DOHH2 (cell line): ENCODE measurements around the gene FGF3.

Experiments
- H3F3A ChIP-seq: fragments of 200-600 bp; sonication (generic), shearing (Covaris generic); 2 replicates; pipeline ENCODE4 v1.6.0; 2016; ENCODE audit warnings: antibody characterized with exemption, mild to moderate bottlenecking; ENCODE audit not compliant: control insufficient read depth, insufficient read depth
- H3K27ac ChIP-seq: fragments of 200-600 bp; sonication (generic); 2 replicates; pipeline ENCODE4 v1.5.1; 2014; ENCODE audit warnings: low read depth, mild to moderate bottlenecking, low read length, moderate library complexity
- H3K27me3 ChIP-seq: fragments of 200-600 bp; sonication (generic); 2 replicates; pipeline ENCODE4 v1.6.1; 2014; ENCODE audit warnings: mild to moderate bottlenecking, low read length, mixed read lengths; ENCODE audit not compliant: control insufficient read depth
- H3K36me3 ChIP-seq: fragments of 200-600 bp; sonication (generic); 2 replicates; pipeline ENCODE4 v1.6.1; 2014; ENCODE audit warnings: mild to moderate bottlenecking, low read length, moderate library complexity, mixed read lengths; ENCODE audit not compliant: control insufficient read depth
- H3K4me1 ChIP-seq: fragments of 200-600 bp; sonication (generic); 2 replicates; pipeline ENCODE4 v1.6.1; 2014; ENCODE audit warnings: mild to moderate bottlenecking, low read length, mixed read lengths; ENCODE audit not compliant: control insufficient read depth
- H3K4me2 ChIP-seq: fragments of 200-600 bp; sonication (generic); 2 replicates; pipeline ENCODE4 v1.6.0; 2014; ENCODE audit warnings: mild to moderate bottlenecking, low read length, moderate library complexity
- H3K4me3 ChIP-seq: fragments of 200-600 bp; sonication (generic); 2 replicates; pipeline ENCODE4 v1.5.1; 2014; ENCODE audit warnings: mild to moderate bottlenecking, low read length, mixed read lengths
- H3K79me2 ChIP-seq: fragments of 200-600 bp; sonication (generic); 2 replicates; pipeline ENCODE4 v1.6.1; 2014; ENCODE audit warnings: mild to moderate bottlenecking, low read length, mixed read lengths; ENCODE audit not compliant: control insufficient read depth
- H3K9me2 ChIP-seq: fragments of 200-600 bp; sonication (generic); replicated peaks from 2 replicates; pipeline ENCODE4 v1.6.1; 2014; ENCODE audit warnings: mild to moderate bottlenecking, low read length, mixed read lengths; ENCODE audit not compliant: control insufficient read depth
- H3K9me3 ChIP-seq: fragments of 200-600 bp; sonication (generic); 2 replicates; pipeline ENCODE4 v1.6.1; 2014; ENCODE audit warnings: antibody characterized with exemption, low read length, mixed read lengths; ENCODE audit not compliant: control insufficient read depth, insufficient read depth
- H4K20me1 ChIP-seq: fragments of 200-600 bp; sonication (generic); 2 replicates; pipeline ENCODE4 v1.6.0; 2014; ENCODE audit warnings: low read depth, mild to moderate bottlenecking, antibody characterized with exemption, low read length, moderate library complexity; ENCODE audit not compliant: control insufficient read depth, insufficient read depth
- EZH2phosphoT487 ChIP-seq: fragments of 200-600 bp; sonication (generic); IDR thresholded peaks from 2 replicates; pipeline ENCODE4 v1.6.1; 2017; ENCODE audit warnings: borderline replicate concordance, mild to moderate bottlenecking, antibody characterized with exemption, low read length, moderate library complexity, mixed read lengths
- TF ChIP-seq, protein P1 (sequence below): fragments of 200-600 bp; sonication (generic); IDR thresholded peaks from one replicate; pipeline ENCODE4 v1.5.1; 2014; ENCODE audit warnings: antibody characterized with exemption, mild to moderate bottlenecking, low read depth, low read length; ENCODE audit not compliant: poor library complexity, severe bottlenecking

The FGF3 gene

DNA sequence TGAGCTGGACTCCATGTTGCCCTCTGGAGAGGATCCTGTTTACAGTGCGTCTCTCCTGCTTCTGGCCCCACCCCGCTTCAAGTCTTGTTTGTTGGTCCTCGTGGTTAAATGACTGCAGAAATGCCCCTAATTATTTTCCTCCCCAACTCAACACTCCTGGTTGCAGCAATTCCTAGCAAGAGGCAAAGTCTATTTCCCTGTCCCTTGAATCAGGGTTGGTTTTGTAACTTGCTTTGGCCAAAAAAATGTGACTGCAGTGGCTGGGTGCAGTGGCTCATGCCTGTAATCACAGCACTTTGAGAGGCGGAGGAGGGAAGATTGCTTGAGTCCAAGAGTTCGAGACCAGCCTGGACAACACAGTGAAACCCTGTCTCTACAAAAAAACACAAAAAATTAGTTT is 41.0 kb upstream of the FGF3 start:
- peaks cover 9% of the 10 kb centered on the region for H3K4me1 ChIP-seq
- no peaks in the 10 kb centered on the region for H3K36me3 ChIP-seq
- no peak overlapping the region for H3K27ac ChIP-seq
- no peaks in the 10 kb centered on the region for H3K9me3 ChIP-seq
- H3K9me2 ChIP-seq, result no peaks in the 10 kb centered on the region
- TF ChIP-seq EZH2phosphoT487, result no peak
- TF ChIP-seq, protein P1, sequence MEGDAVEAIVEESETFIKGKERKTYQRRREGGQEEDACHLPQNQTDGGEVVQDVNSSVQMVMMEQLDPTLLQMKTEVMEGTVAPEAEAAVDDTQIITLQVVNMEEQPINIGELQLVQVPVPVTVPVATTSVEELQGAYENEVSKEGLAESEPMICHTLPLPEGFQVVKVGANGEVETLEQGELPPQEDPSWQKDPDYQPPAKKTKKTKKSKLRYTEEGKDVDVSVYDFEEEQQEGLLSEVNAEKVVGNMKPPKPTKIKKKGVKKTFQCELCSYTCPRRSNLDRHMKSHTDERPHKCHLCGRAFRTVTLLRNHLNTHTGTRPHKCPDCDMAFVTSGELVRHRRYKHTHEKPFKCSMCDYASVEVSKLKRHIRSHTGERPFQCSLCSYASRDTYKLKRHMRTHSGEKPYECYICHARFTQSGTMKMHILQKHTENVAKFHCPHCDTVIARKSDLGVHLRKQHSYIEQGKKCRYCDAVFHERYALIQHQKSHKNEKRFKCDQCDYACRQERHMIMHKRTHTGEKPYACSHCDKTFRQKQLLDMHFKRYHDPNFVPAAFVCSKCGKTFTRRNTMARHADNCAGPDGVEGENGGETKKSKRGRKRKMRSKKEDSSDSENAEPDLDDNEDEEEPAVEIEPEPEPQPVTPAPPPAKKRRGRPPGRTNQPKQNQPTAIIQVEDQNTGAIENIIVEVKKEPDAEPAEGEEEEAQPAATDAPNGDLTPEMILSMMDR, result no peak
- no peaks in the 10 kb centered on the region for H3F3A ChIP-seq
- H3K4me2 ChIP-seq, result no peak overlapping the region
- H3K4me3 ChIP-seq, result no peak overlapping the region
- no peaks in the 10 kb centered on the region for H3K79me2 ChIP-seq
- no peaks in the 10 kb centered on the region for H4K20me1 ChIP-seq
- H3K27me3 ChIP-seq, result no peaks in the 10 kb centered on the region

DNA sequence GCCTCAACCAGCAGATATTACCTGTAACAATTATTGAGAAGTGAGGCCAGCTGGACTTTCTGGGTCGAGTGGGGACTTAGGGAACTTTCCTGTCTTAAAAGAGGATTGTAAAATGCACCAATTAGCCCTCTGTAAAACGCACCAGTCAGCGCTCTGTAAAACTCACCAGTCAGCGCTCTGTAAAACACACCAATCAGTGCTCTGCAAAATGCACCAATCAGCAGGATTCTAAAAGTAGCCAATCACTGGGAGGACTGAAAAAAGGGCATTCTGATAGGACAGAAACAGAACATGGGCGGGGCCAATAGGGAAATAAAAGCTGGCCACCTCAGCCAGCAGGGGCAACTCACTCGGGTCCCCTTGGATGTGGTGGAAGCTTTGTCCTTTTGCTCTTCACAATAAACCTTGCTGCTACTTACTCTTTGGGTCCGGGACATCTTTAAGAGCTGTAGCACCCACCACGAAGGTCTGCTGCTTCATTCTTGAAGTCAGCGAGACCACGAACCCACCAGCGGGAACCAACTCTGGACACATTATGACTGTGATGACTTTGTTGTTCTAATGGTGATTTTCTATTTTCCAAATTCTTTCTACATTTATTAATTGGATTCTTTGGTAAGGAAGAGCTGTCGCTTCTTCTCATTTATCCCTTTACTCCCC is 40.2 kb upstream of the FGF3 start:
- H3K27me3 ChIP-seq, result no peaks in the 10 kb centered on the region

DNA sequence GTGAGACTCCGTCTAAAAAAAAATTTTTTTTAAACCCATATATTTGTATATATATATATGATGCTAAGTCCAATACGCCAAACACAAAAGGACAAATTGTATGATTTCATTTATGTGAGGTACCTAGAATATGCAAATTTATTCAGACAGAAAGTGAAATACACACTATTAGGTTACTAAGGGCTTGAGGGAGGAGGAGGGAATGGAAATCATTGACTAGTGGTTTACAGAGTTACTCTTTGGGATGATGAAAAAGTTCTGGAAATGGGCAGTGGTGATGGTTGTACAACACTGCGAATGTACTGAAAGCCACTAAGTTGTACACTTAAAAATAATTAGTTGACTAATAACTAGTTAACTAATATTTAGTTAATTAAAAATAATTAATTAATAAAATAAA is 36.2 kb upstream of the FGF3 start:
- TF ChIP-seq, protein P1, result no peak
- no peak for TF ChIP-seq EZH2phosphoT487
- peaks cover 9% of the 10 kb centered on the region for H3K4me1 ChIP-seq
- no peaks in the 10 kb centered on the region for H3F3A ChIP-seq
- H3K27me3 ChIP-seq, result 0 out of 2 replicates have a peak, but pooled peaks cover 4% of the 10 kb centered on the region
- H3K4me2 ChIP-seq, result no peak overlapping the region
- no peaks in the 10 kb centered on the region for H3K9me2 ChIP-seq
- H4K20me1 ChIP-seq, result no peaks in the 10 kb centered on the region
- no peaks in the 10 kb centered on the region for H3K79me2 ChIP-seq
- H3K27ac ChIP-seq, result no peak overlapping the region
- H3K36me3 ChIP-seq, result no peaks in the 10 kb centered on the region
- no peak overlapping the region for H3K4me3 ChIP-seq
- H3K9me3 ChIP-seq, result no peaks in the 10 kb centered on the region

More for the DNA sequence above, 40.2 kb upstream of the FGF3 start:
- TF ChIP-seq EZH2phosphoT487, result no peak
- TF ChIP-seq, protein P1, result no peak
- no peak overlapping the region for H3K27ac ChIP-seq
- H3K4me3 ChIP-seq, result no peak overlapping the region
- H3K36me3 ChIP-seq, result no peaks in the 10 kb centered on the region
- no peaks in the 10 kb centered on the region for H3K9me3 ChIP-seq
- no peaks in the 10 kb centered on the region for H4K20me1 ChIP-seq
- H3K79me2 ChIP-seq, result no peaks in the 10 kb centered on the region
- H3F3A ChIP-seq, result no peaks in the 10 kb centered on the region
- peaks cover 9% of the 10 kb centered on the region for H3K4me1 ChIP-seq
- no peaks in the 10 kb centered on the region for H3K9me2 ChIP-seq
- H3K4me2 ChIP-seq, result no peak overlapping the region
